Psoas muscle (tissue), 8 donors: ENCODE measurements around the gene DMWD. TPM values are rescaled to one million over a fixed set of nuclear protein-coding genes. Genes with fewer than 3 reads are reported as not detected.
A peak's percentile ranks its signal among the peaks of the same experiment; 100 is the strongest.

Source experiments
- ATAC-seq, 4 donors: fragments of 200-7000 bp; cut with Tn5 transposase; one replicate each; pipeline ENCODE4 v1.9.1; 2020; ENCODE audit warnings: moderate library complexity in 3 of 4, mild to moderate bottlenecking in 2 of 4
- DNase-seq, 2 donors: peaks; one replicate each; pipeline ENCODE4 v3.0.0-alpha.2; 2020
- H3K27ac ChIP-seq: fragments of 200-600 bp; one replicate; pipeline ENCODE4 v1.8.0; 2022
- H3K27me3 ChIP-seq, 3 donors: fragments of 200-600 bp in 1 of 3; one replicate each; pipeline versions ENCODE4 v1.6.1 to v1.8.0; 2013 to 2022; ENCODE audit warnings: low read length in 2 of 3, mild to moderate bottlenecking in 2 of 3, moderate library complexity in 1 of 3; ENCODE audit not compliant: insufficient read depth in 3 of 3
- H3K36me3 ChIP-seq, 2 donors: fragments of 200-600 bp in 1 of 2; one replicate each; pipeline versions ENCODE4 v1.6.1 to v1.8.0; 2013 to 2022; ENCODE audit warnings: low read depth in 1 of 2, mild to moderate bottlenecking in 1 of 2, moderate library complexity in 1 of 2; ENCODE audit not compliant: insufficient read depth in 1 of 2
- H3K4me1 ChIP-seq: fragments of 200-600 bp; one replicate; pipeline ENCODE4 v1.8.0; 2022
- H3K4me3 ChIP-seq: fragments of 200-600 bp; one replicate; pipeline ENCODE4 v1.8.0; 2022; ENCODE audit warnings: mild to moderate bottlenecking
- H3K9me3 ChIP-seq: fragments of 200-600 bp; one replicate; pipeline ENCODE4 v1.8.0; 2022
- WGBS, 3 donors: extraction: QIAGEN DNeasy Blood & Tissue Kit; methylation state at CpG; one replicate each; pipeline versions ENCODE4 v1.1.6 to v1.1.7; 2013; 5-methylcytosine and 5-hydroxymethylcytosine counted together
- intact Hi-C, 2 donors: fragments of 100-400 bp; cut with DNase I; formaldehyde crosslinking; loops; one replicate each; pipeline versions ENCODE4 v1.11.0 to v1.14.2; 2022
- polyA plus RNA-seq, 3 donors: library from polyadenylated mRNA; stranded (reverse); fragments of 200-250 nt; gene quantifications; one replicate each; pipeline ENCODE4 v1.2.3, GENCODE V29; 2013
- total RNA-seq, 4 donors: library from RNA; stranded (reverse); fragmentation: NEBNext Ultra II Directional in 2 of 4; extraction: Animal tissue kit (Norgen Biotek cat#: 25700) in 2 of 4; gene quantifications; one replicate each; pipeline versions ENCODE4 v1.2.1 to v1.2.4, GENCODE V29; 2021 to 2023
- TF ChIP-seq, protein P1 (sequence below): fragments of 200-600 bp; IDR thresholded peaks from one replicate; pipeline ENCODE4 v1.8.0; 2022; ENCODE audit warnings: antibody characterized with exemption
- donor health status: healthy with polysubstance abuse.
- donor health status: DM: no; HTN: no; CAD: no; lungs with moderate emphysema.
- donor health status: Bipolar disorder and iron deficiency.
- donor health status: healthy.
- donor health status: DM: yes; HTN: yes; CAD: no.
- donor health status: DM: no; HTN: no; CAD: no.
- donor health status: DM: no; HTN: no; CAD: no.
- donor health status: DM: yes; HTN: yes; CAD: no.

The DMWD gene
- total and polyA plus RNA-seq, 7 donors, result 38.4 to 104 (median 54.3) TPM

DNA sequence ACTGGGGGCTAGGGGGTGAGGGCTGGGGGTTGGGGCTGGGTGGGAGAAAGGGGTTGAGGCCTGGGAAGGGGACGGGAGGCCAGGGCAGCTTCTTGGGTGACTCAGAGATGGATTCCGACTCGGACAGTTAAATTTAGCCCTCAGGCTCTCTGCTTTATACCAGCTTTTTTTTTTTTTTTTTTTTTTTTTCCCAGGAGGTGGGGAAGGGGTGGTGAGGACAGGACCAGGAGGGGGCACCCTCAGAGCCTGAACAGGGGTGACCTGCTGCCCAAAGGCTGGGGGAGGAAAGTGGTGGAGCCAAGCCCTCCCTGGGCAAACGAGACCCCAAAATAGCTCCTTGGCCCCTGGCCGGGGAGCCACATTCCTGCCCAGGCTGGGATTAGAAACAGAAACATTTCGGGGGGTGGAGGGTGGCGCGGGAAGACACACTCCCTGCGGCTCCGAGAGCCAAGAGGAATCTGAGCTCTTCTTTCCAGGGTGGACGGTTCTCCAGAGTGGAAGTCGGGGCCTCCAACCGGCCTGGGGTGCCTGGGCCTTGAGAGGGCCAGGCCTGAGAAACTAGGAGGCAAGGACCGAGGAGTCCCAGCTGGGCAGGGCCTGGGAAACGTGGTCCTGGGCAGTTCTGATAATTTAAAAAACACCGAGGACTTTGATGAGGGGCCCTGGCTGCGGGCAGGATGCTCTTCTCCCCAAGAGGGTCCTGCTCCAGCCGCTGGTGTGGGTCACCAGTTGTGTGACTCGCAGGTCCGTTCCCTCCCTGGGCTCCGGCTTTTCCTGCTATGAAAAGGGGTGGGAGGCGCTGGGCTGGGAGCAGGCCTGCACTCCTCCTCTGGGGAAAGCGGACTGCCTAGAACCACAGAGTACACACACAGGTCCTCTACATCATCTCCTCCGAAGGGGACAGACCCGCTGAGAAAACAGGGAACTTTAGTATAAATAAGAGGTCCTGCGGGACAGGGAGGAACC is 9.5 kb downstream of the DMWD start:
- Histone ChIP-seq H3K27ac (peak overlapping the region; percentile 98), H3K27me3 (no peaks in the 10 kb centered on the region), H3K9me3 (no peaks in the 10 kb centered on the region), H3K36me3 (peaks cover 2 to 36% of the 10 kb centered on the region in 2 donors), H3K4me1 (peaks cover 56% of the 10 kb centered on the region), H3K4me3 (peak overlapping the region; percentile 87)
- intact Hi-C loops, result loop anchor here in 1 of 2 donors (10.0 kb wide), 1 partner anchor 1038 kb away; the partner anchor contains the start of gene BCL3
- TF ChIP-seq, protein P1, sequence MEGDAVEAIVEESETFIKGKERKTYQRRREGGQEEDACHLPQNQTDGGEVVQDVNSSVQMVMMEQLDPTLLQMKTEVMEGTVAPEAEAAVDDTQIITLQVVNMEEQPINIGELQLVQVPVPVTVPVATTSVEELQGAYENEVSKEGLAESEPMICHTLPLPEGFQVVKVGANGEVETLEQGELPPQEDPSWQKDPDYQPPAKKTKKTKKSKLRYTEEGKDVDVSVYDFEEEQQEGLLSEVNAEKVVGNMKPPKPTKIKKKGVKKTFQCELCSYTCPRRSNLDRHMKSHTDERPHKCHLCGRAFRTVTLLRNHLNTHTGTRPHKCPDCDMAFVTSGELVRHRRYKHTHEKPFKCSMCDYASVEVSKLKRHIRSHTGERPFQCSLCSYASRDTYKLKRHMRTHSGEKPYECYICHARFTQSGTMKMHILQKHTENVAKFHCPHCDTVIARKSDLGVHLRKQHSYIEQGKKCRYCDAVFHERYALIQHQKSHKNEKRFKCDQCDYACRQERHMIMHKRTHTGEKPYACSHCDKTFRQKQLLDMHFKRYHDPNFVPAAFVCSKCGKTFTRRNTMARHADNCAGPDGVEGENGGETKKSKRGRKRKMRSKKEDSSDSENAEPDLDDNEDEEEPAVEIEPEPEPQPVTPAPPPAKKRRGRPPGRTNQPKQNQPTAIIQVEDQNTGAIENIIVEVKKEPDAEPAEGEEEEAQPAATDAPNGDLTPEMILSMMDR, result no peak
- ATAC-seq, result peak; percentile 62 to 74 (median 67)
- 15 to 35% (median 25%) methylated on average over 26 of the region's 26 CpGs for WGBS, 3 donors
- peak; percentile 87 to 94 for DNase-seq

DNA sequence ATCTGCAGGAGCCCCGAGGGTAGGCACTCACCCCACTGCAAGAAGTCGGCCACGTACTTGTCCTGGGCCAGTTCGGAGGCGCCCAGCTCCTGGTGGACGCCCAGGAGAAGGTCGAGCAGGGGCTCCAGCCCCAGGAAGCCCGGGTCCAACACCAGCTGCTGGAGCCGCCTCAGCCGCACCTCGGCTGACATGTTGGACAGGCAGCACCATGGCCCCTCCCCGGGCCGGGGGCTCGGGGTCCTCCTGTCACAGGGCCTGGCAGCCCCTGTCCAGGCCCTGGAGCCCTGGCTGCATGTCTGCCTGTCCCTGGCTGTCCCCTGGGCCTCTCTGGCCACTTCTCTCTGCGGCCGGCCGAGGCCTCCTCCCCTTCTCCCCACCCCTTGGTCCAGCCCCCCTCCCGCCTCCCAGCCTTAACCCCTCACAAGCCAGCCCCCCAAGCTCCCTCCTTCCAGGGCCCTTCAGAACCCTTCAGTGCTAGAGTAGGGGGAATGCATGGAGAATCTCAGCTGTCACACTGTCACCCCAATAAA is 10.4 kb downstream of the DMWD start, which contains the start of gene DMPK:
Gene DMPK, minus strand, starts transcription at position 329 of the 530 bp plus-strand sequence. Its CDS starts 138 bp downstream, at position 191.
- Histone ChIP-seq H3K27ac (peak within 1 kb of the TSS; percentile 98), H3K9me3 (no peaks in the 10 kb centered on the region), H3K36me3 (peaks cover 4 to 38% of the 10 kb centered on the region in 2 donors), H3K27me3 (no peaks in the 10 kb centered on the region), H3K4me3 (peak within 1 kb of the TSS; percentile 87), H3K4me1 (peaks cover 49% of the 10 kb centered on the region)
- intact Hi-C loops, result loop anchor here in 1 of 2 donors (10.0 kb wide), 1 partner anchor 1037 kb away; the partner anchor contains the start of gene BCL3
- peak; percentile 74 to 78 for DNase-seq
- ATAC-seq, result peak; percentile 57 to 65 (median 60)
- TF ChIP-seq, protein P1, result no peak
- WGBS, 3 donors, result 11 to 18% (median 13%) methylated on average over 12 to 18 of the region's 18 CpGs

DNA sequence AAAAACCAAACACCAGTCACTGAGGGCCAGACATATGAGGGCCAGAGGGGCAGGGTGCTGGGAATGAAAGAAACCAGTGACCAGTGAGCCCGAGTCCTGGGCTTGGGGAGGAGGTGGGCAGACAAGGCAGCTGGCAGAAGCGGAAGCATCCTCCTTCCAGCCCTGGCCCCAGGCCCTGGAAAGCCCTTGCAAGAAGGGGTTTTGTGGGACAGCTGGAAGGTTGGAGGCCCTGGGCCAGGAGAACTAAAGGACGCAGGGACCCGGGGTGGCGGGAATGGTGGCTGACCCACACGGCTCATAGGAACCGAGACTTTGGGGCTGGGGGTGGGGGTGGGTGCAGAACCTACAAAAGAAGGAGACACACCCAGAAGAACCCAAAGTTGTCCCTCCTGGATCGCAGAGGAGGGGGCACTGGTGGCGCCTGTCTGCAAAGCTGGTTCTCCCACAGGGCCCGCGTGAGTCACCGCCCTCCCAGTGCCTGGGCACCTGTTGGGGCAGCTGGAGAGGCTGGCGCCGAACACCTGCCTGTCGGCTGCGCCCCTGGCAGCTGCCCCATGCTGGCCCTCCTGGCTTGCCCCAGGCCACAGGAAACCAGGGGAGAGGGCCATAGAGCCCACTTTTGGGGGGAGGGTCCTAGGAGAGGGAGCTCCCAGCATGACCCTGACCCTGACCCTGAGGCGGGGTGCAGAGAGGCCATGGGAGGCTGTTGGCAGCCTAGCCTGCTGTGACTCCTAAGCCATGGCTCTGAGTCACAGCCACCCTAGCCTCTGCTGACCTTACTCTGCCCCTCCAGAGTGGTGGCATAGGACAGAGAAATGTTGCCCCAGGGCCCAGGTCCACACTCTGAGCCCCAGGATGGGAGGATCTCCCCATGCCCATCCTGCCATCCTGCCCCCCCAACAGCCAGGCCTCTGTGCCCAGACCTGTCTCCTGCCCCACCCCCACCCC is 11.2 kb downstream of the DMWD start:
- no peaks in the 10 kb centered on the region for H3K9me3 ChIP-seq
- DNase-seq (peak; percentile 86 to 94), ATAC-seq (peak; percentile 75 to 82 (median 79))
- peak overlapping the region; percentile 87 for H3K4me3 ChIP-seq
- TF ChIP-seq, protein P1, result no peak
- intact Hi-C loops, result loop anchor here in 1 of 2 donors (10.0 kb wide), 1 partner anchor 1037 kb away; the partner anchor contains the start of gene BCL3
- H3K36me3 ChIP-seq, result peaks cover 4 to 40% of the 10 kb centered on the region in 2 donors
- no peaks in the 10 kb centered on the region for H3K27me3 ChIP-seq
- 20 to 21% (median 20%) methylated on average over 12 to 17 of the region's 17 CpGs for WGBS, 3 donors
- H3K27ac ChIP-seq, result peak overlapping the region; percentile 98
- peaks cover 48% of the 10 kb centered on the region for H3K4me1 ChIP-seq
